Right lobe of liver (tissue), 4 donors: ENCODE data around the gene ARSG.

Source experiments
- CTCF ChIP-seq, 4 donors: fragments of 200-600 bp in 3 of 4; fragments of 450-650 bp in 1 of 4; IDR thresholded peaks; one replicate each; pipeline versions ENCODE4 v1.5.1 to v1.8.0; 2016 to 2022; ENCODE audit warnings: antibody characterized with exemption in 4 of 4, mild to moderate bottlenecking in 2 of 4
- POLR2A ChIP-seq: fragments of 450-650 bp; IDR thresholded peaks from one replicate; pipeline ENCODE4 v1.6.1; 2017; ENCODE audit warnings: antibody characterized with exemption, mild to moderate bottlenecking
- donor health status: DM: no; HTN: no; CAD: no.
- donor health status: DM: no; HTN: no; CAD: no.
- donor health status: DM: no; HTN: yes; CAD: no.

GRCh38 chr17:68288804-68289203, 2.5 kb upstream of the ARSG start:
- TF ChIP-seq CTCF (IDR thresholded peaks at IDR 0.05) (no peak), POLR2A (no peak)
